ENCODE results near the gene PSEN1.

Gene PSEN1

GRCh38 chr14:73221945-73222344 is 85.6 kb downstream of the PSEN1 start:
- peak in 1 of 5 donors; percentile 62 for DNase-seq

- peak in 1 of 5 donors; percentile 84 for DNase-seq
Observed at GRCh38 chr14:73223049-73223448, 86.7 kb downstream of the PSEN1 start.

GRCh38 chr14:73225496-73225895 is 89.2 kb downstream of the PSEN1 start:
- no peak for DNase-seq

GRCh38 chr14:73227812-73228781 is 91.8 kb downstream of the PSEN1 start:
- no peak for DNase-seq

- no peak for DNase-seq
Observed at GRCh38 chr14:73230051-73230450, 93.7 kb downstream of the PSEN1 start.

GRCh38 chr14:73231981-73232851 is 95.9 kb downstream of the PSEN1 start:
- no peak for DNase-seq

- no peak for DNase-seq
Observed at GRCh38 chr14:73232984-73233383, 96.7 kb downstream of the PSEN1 start.

GRCh38 chr14:73233564-73233963 is 97.3 kb downstream of the PSEN1 start:
- DNase-seq: no peak

GRCh38 chr14:73234029-73234428 is 97.7 kb downstream of the PSEN1 start:
- no peak for DNase-seq

GRCh38 chr14:73234586-73235394 is 98.5 kb downstream of the PSEN1 start:
- no peak for DNase-seq

- no peak for DNase-seq
Observed at GRCh38 chr14:73235531-73236155, 99.3 kb downstream of the PSEN1 start.

- DNase-seq: no peak
Observed at GRCh38 chr14:73236157-73236556, 99.8 kb downstream of the PSEN1 start.

- DNase-seq: no peak
Observed at GRCh38 chr14:73236752-73237218, 100.5 kb downstream of the PSEN1 start.

- DNase-seq: no peak
Observed at GRCh38 chr14:73237219-73237785, 101.0 kb downstream of the PSEN1 start, which contains the start of gene PAPLN. TSS of gene PAPLN (plus strand) at chr14:73237506. CDS start at chr14:73239779, 2,273 bp downstream.

- DNase-seq: no peak
Observed at GRCh38 chr14:73237786-73238423, 101.6 kb downstream of the PSEN1 start.

GRCh38 chr14:73238424-73238852 is 102.1 kb downstream of the PSEN1 start:
- DNase-seq: no peak

GRCh38 chr14:73238941-73239340 is 102.6 kb downstream of the PSEN1 start:
- DNase-seq: no peak

- DNase-seq: no peak
Observed at GRCh38 chr14:73239393-73240241, 103.3 kb downstream of the PSEN1 start.

- no peak for DNase-seq
Observed at GRCh38 chr14:73240816-73241480, 104.6 kb downstream of the PSEN1 start.

All from T-helper 1 cell (primary cell).